ENCODE measurements around the gene BLOC1S1. TPM values are rescaled to one million over a fixed set of nuclear protein-coding genes. Genes with fewer than 3 reads are reported as not detected.

Gene BLOC1S1
- total RNA-seq, 4 donors from 2014 or later, result 53.6 to 238 (median 140) TPM

GRCh38 chr12:55717011-55718007, 1.5 kb downstream of the BLOC1S1 start:
- Histone ChIP-seq H3K4me1 (peaks cover 10 to 33% of the 10 kb centered on the region in 2 donors), H3K9me3 (no peaks in the 10 kb centered on the region), H3K27ac (peak overlapping the region; percentile 93 to 95), H3K4me3 (peak overlapping the region in 1 of 2 donors; percentile 72), H3K27me3 (no peaks in the 10 kb centered on the region), H3K36me3 (no peaks in the 10 kb centered on the region)
- intact Hi-C loops (cut with DNase I; ENCODE audit: low total_unique reads), result no loop called here
- TF ChIP-seq CTCF (IDR thresholded peaks at IDR 0.05), result no peak
- TF ChIP-seq POLR2A (IDR thresholded peaks at IDR 0.05), result no peak
- no peak for DNase-seq

GRCh38 chr12:55718015-55718414, 2.2 kb downstream of the BLOC1S1 start:
- no peaks in the 10 kb centered on the region for H3K36me3 ChIP-seq
- no peaks in the 10 kb centered on the region for H3K27me3 ChIP-seq
- no peak for TF ChIP-seq POLR2A (IDR thresholded peaks at IDR 0.05)
- no peak for TF ChIP-seq CTCF (IDR thresholded peaks at IDR 0.05)
- no peak overlapping the region for H3K4me3 ChIP-seq
- DNase-seq, result no peak
- peaks cover 10 to 33% of the 10 kb centered on the region in 2 donors for H3K4me1 ChIP-seq
- intact Hi-C loops (cut with DNase I; ENCODE audit: low total_unique reads), result no loop called here
- H3K27ac ChIP-seq, result peak overlapping the region; percentile 93 to 95
- H3K9me3 ChIP-seq, result no peaks in the 10 kb centered on the region

GRCh38 chr12:55718624-55719275, 2.9 kb downstream of the BLOC1S1 start:
- no peaks in the 10 kb centered on the region for H3K36me3 ChIP-seq
- H3K9me3 ChIP-seq, result no peaks in the 10 kb centered on the region
- H3K27ac ChIP-seq, result peak overlapping the region; percentile 93 to 95
- no peaks in the 10 kb centered on the region for H3K27me3 ChIP-seq
- intact Hi-C loops (cut with DNase I; ENCODE audit: low total_unique reads), result no loop called here
- H3K4me1 ChIP-seq, result peaks cover 10 to 33% of the 10 kb centered on the region in 2 donors
- no peak for TF ChIP-seq POLR2A (IDR thresholded peaks at IDR 0.05)
- no peak for DNase-seq
- H3K4me3 ChIP-seq, result no peak overlapping the region

GRCh38 chr12:55719371-55719770, 3.5 kb downstream of the BLOC1S1 start:
- peak overlapping the region; percentile 93 to 95 for H3K27ac ChIP-seq
- no peak for TF ChIP-seq POLR2A (IDR thresholded peaks at IDR 0.05)
- TF ChIP-seq CTCF (IDR thresholded peaks at IDR 0.05), result no peak
- no peak overlapping the region for H3K4me3 ChIP-seq
- no peaks in the 10 kb centered on the region for H3K9me3 ChIP-seq
- DNase-seq, result no peak
- intact Hi-C loops (cut with DNase I; ENCODE audit: low total_unique reads), result no loop called here
- peaks cover 10 to 33% of the 10 kb centered on the region in 2 donors for H3K4me1 ChIP-seq
- no peaks in the 10 kb centered on the region for H3K36me3 ChIP-seq
- no peaks in the 10 kb centered on the region for H3K27me3 ChIP-seq

- Histone ChIP-seq H3K9me3 (no peaks in the 10 kb centered on the region), H3K36me3 (no peaks in the 10 kb centered on the region), H3K4me1 (peaks cover 6 to 33% of the 10 kb centered on the region in 2 donors), H3K27ac (peak within 1 kb of the TSS; percentile 93 to 95), H3K4me3 (no peak within 1 kb of the TSS), H3K27me3 (no peaks in the 10 kb centered on the region)
- DNase-seq, result peak; percentile 80 to 84
- intact Hi-C loops (cut with DNase I; ENCODE audit: low total_unique reads), result no loop called here
- no peak for TF ChIP-seq POLR2A (IDR thresholded peaks at IDR 0.05)
- TF ChIP-seq CTCF (IDR thresholded peaks at IDR 0.05), result no peak
Observed at GRCh38 chr12:55720071-55720564, 4.3 kb downstream of the BLOC1S1 start, which contains the start of gene RDH5. Gene RDH5 (plus strand): TSS chr12:55720393. CDS start chr12:55721185, 792 bp downstream.

Data from uterus (tissue), 4 donors.